ENCODE measurements around the gene DAG1.
"Not testable (repeated sequence)": the region's sequence is repeated elsewhere in the genome, so short reads cannot be mapped to it uniquely, and the experiment has no call there.

Gene DAG1

DNA sequence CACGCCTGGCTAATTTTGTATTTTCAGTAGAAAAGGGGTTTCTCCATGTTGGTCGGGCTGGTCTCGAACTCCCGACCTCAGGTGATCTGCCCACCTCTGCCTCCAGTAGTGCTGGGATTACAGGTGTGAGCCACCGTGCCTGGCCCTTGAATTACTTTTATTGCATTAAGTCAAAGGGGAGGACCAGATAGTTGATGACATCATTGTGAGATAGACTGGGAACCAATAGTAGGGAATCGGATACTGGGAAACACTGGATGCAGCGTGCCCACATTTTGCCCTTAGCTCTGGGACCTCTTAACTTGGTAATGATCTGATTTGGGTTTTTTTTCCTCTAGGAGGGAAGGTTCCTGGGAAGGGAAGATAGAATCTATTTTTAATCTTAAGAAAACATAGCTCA lies 19.2 kb downstream of the DAG1 start:
- POLR2A ChIA-PET (ENCODE audit: low non-redundant PET): no interaction called here
- TF ChIP-seq, protein P1, sequence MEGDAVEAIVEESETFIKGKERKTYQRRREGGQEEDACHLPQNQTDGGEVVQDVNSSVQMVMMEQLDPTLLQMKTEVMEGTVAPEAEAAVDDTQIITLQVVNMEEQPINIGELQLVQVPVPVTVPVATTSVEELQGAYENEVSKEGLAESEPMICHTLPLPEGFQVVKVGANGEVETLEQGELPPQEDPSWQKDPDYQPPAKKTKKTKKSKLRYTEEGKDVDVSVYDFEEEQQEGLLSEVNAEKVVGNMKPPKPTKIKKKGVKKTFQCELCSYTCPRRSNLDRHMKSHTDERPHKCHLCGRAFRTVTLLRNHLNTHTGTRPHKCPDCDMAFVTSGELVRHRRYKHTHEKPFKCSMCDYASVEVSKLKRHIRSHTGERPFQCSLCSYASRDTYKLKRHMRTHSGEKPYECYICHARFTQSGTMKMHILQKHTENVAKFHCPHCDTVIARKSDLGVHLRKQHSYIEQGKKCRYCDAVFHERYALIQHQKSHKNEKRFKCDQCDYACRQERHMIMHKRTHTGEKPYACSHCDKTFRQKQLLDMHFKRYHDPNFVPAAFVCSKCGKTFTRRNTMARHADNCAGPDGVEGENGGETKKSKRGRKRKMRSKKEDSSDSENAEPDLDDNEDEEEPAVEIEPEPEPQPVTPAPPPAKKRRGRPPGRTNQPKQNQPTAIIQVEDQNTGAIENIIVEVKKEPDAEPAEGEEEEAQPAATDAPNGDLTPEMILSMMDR (conservative IDR thresholded peaks at IDR 0.05; ENCODE audit: low read depth): no peak
- DNase-seq (ENCODE audit: low spot score): no peak
- no peak overlapping the region for H3K27ac ChIP-seq
- CTCF ChIA-PET: no interaction called here

DNA sequence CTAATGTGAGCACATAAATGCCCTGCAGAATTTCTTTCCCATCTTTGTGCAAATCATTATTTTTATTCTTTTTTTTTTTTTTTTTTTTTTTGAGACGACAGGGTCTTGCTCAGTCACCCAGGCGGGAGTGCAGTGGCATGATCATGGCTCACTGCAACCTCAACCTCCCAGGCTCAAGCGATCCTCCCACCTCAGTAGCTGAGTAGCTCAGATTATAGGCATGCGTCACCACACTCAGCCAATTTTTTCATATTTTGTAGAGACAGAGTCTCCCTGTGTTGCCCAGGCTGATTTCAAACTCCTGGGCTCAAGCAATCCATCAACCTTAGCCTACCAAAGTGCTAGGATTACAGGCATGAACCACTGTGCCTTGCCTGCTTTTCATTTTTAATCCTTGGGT lies 22.9 kb downstream of the DAG1 start:
- TF ChIP-seq, protein P1 (conservative IDR thresholded peaks at IDR 0.05; ENCODE audit: low read depth): no peak
- ChIA-PET CTCF (no interaction called here), POLR2A (ENCODE audit: low non-redundant PET) (no interaction called here)
- no peak for DNase-seq (ENCODE audit: low spot score)
- no peak overlapping the region for H3K27ac ChIP-seq

DNA sequence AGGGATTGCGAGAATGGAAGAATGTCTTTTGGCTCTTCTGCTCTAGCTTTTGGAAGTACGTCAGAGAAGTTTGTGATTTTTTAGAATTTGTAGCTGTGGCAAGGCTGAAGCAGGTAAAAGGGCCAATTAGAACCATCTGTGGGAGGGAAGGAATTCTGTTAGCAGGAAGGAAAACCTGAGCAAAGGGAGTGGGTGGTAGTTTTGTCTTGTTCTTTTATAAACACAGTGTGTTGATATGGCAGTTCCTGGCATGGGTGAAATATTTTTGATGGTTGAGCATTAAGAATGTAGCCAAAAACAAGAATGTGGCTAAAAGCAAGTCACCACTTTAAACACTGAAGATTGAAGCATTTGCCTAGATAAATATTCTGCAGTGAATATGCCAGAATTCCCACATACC lies 23.8 kb downstream of the DAG1 start:
- ChIA-PET CTCF (interaction anchor here (0.7 kb wide), 2 partner anchors 108 to 560 kb away, joined by 3 to 4 read pairs; no protein-coding TSS in a partner anchor), POLR2A (ENCODE audit: low non-redundant PET) (no interaction called here)
- no peak overlapping the region for H3K27ac ChIP-seq
- TF ChIP-seq, protein P1 (conservative IDR thresholded peaks at IDR 0.05; ENCODE audit: low read depth): no peak
- no peak for DNase-seq (ENCODE audit: low spot score)

DNA sequence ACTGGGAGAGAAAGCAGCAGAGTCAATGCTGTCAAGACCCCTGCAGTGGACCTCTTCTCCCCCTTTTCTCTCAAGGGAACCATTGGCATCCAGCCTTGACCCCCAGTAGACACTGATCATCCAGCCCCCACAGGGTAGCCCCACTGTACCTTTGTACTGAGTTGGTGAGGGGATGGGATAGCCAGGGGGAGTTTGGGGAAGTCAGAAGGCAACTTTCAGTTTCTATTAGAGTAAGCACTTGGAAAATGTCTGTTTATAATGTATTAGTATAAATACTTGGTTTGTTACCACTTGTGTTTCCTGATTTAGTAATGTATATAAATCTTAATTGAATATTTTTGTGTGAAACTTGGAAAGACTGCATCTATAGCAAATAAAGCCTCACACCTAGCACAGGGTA lies 25.0 kb downstream of the DAG1 start:
- TF ChIP-seq, protein P1 (conservative IDR thresholded peaks at IDR 0.05; ENCODE audit: low read depth): no peak
- ChIA-PET CTCF (no interaction called here), POLR2A (ENCODE audit: low non-redundant PET) (no interaction called here)
- no peak for DNase-seq (ENCODE audit: low spot score)
- no peak overlapping the region for H3K27ac ChIP-seq

DNA sequence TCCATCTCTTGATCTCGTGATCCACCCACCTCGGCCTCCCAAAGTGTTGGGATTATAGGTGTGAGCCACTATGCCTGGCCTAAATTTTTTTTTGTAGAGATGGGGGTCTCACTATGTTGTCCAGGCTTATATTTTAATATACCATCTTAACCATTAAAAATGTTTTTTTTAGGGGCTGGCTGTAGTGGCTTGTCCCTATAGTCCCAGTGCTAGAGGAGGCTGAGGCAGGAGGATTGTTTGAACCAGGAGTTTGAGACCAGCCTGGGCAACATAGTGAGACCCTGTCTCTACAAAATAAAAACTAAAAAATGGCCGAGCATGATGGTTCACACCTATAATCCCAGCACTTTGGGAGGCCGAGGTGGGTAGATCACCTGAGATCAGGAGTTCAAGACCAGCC lies 26.8 kb downstream of the DAG1 start:
- POLR2A ChIA-PET (ENCODE audit: low non-redundant PET); CTCF ChIA-PET; DNase-seq (ENCODE audit: low spot score); H3K27ac ChIP-seq: not testable (repeated sequence)

DNA sequence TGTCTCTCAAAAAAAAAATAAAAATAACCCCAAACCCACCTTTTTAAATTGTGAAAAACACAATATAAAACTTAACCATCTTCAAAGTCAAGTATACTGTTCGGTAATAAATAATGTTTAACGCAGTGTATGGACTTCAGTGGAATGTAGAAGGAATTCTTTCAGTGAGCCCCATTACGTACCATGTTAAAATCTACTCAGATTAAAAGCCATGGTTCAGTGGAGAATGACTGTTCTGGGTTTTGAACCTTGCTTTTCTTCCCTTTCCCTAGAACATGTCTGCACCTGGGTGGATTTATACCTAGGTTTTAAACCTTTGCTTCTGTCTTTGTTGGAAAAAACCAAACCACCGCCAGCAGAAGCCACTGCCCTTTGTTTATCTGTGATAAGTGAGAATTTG lies 27.5 kb downstream of the DAG1 start:
- POLR2A ChIA-PET (ENCODE audit: low non-redundant PET): no interaction called here
- CTCF ChIA-PET: interaction anchor here (0.6 kb wide), 1 partner anchor 16 kb away, joined by 4 read pairs; no protein-coding TSS in a partner anchor

DNA sequence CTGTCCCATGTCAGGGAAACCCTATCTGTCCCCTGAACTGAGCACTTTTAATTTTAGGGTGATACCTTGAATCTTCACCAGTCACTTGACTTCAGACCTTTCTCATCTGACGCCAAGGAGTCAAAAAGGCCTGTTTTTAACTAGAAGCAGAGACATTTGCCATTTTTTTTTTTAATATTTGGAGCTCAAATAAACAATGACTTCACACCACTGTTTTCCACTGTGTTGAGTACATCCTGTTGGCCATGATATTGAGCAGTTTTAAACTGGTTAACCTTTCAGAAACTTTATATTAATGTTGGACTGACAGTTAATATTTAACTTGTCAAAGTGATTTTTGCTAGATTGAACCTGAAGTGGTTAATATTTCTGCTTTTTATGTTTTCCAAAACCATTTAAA lies 28.2 kb downstream of the DAG1 start:
- no peak for DNase-seq (ENCODE audit: low spot score)
- TF ChIP-seq, protein P1 (conservative IDR thresholded peaks at IDR 0.05; ENCODE audit: low read depth): no peak
- ChIA-PET POLR2A (ENCODE audit: low non-redundant PET) (no interaction called here), CTCF (no interaction called here)
- H3K27ac ChIP-seq: no peak overlapping the region

More for the DNA sequence above, 27.5 kb downstream of the DAG1 start:
- DNase-seq (ENCODE audit: low spot score): no peak
- H3K27ac ChIP-seq: no peak overlapping the region
- TF ChIP-seq, protein P1 (conservative IDR thresholded peaks at IDR 0.05; ENCODE audit: low read depth): no peak

Data from RWPE1 (cell line).